Liver (tissue), 9 donors: ENCODE results near the gene ERBB4. TPM values are rescaled to one million over a fixed set of nuclear protein-coding genes. Genes with fewer than 3 reads are reported as not detected.

Experiments
- DNase-seq: peaks from one replicate; pipeline ENCODE4 v3.0.0-alpha.2; 2017; ENCODE audit warnings: low spot score
- H3K27ac ChIP-seq, 2 donors: one replicate each; pipeline ENCODE4 v1.7.0; 2013; ENCODE audit warnings: inconsistent platforms in 2 of 2, low read length in 2 of 2, control low read depth in 1 of 2, low read depth in 1 of 2, mild to moderate bottlenecking in 1 of 2
- H3K27me3 ChIP-seq, 4 donors: one replicate each; pipeline versions ENCODE4 v1.6.1 to v1.7.0; 2013; ENCODE audit warnings: low read length in 3 of 4, inconsistent platforms in 1 of 4, mild to moderate bottlenecking in 1 of 4, moderate library complexity in 1 of 4; ENCODE audit not compliant: control insufficient read depth in 4 of 4, insufficient read depth in 4 of 4
- H3K36me3 ChIP-seq, 4 donors: one replicate each; pipeline versions ENCODE4 v1.6.1 to v1.7.0; 2013; ENCODE audit warnings: low read length in 3 of 4, mild to moderate bottlenecking in 3 of 4, low read depth in 1 of 4, moderate library complexity in 1 of 4; ENCODE audit not compliant: control insufficient read depth in 4 of 4, insufficient read depth in 3 of 4
- H3K4me1 ChIP-seq, 4 donors: one replicate each; pipeline versions ENCODE4 v1.6.1 to v1.7.0; 2013; ENCODE audit warnings: low read length in 3 of 4, mild to moderate bottlenecking in 3 of 4, moderate library complexity in 1 of 4; ENCODE audit not compliant: control insufficient read depth in 4 of 4, insufficient read depth in 4 of 4
- H3K4me3 ChIP-seq, 3 donors: one replicate each; pipeline versions ENCODE4 v1.6.1 to v1.7.0; 2013; ENCODE audit warnings: low read length in 3 of 3, control low read depth in 1 of 3, low read depth in 1 of 3, mild to moderate bottlenecking in 1 of 3
- H3K9ac ChIP-seq, 2 donors: one replicate each; pipeline ENCODE4 v1.7.0; 2013; ENCODE audit warnings: low read length in 2 of 2, mild to moderate bottlenecking in 2 of 2, moderate library complexity in 2 of 2, control low read depth in 1 of 2, low read depth in 1 of 2
- H3K9me3 ChIP-seq, 4 donors: one replicate each; pipeline versions ENCODE4 v1.6.1 to v1.7.0; 2013; ENCODE audit warnings: low read length in 3 of 4; ENCODE audit not compliant: control insufficient read depth in 4 of 4
- ATF3 ChIP-seq: IDR thresholded peaks from 2 replicates; pipeline ENCODE4 v1.6.1; 2016; ENCODE audit warnings: antibody characterized with exemption
- CTCF ChIP-seq: fragments of 150-350 bp; IDR thresholded peaks from 2 replicates; pipeline ENCODE4 v1.5.1; 2017; ENCODE audit warnings: improper control_type of control experiment, low read depth, low read length; ENCODE audit not compliant: missing input control
- EGR1 ChIP-seq, 2 donors: IDR thresholded peaks; 2 replicates each; pipeline ENCODE4 v1.6.1; 2016 to 2018; ENCODE audit warnings: antibody characterized with exemption in 2 of 2, low read depth in 2 of 2
- FOXA1 ChIP-seq: IDR thresholded peaks from 2 replicates; pipeline ENCODE4 v1.6.1; 2016; ENCODE audit warnings: antibody characterized with exemption
- GABPA ChIP-seq, 2 donors: IDR thresholded peaks in 1 of 2; conservative IDR thresholded peaks in 1 of 2; 2 replicates each; pipeline ENCODE4 v1.6.1; 2016; ENCODE audit warnings: antibody characterized with exemption in 2 of 2, mild to moderate bottlenecking in 1 of 2, moderate library complexity in 1 of 2
- HNF4G ChIP-seq: IDR thresholded peaks from 2 replicates; pipeline ENCODE4 v1.6.1; 2016; ENCODE audit warnings: antibody characterized with exemption
- JUND ChIP-seq, 2 donors: IDR thresholded peaks; 2 replicates each; pipeline ENCODE4 v1.6.1; 2016; ENCODE audit warnings: antibody characterized with exemption in 2 of 2
- NR2F2 ChIP-seq: IDR thresholded peaks from 2 replicates; pipeline ENCODE4 v1.6.1; 2016; ENCODE audit warnings: antibody characterized with exemption
- RAD21 ChIP-seq, 2 donors: IDR thresholded peaks; 2 replicates each; pipeline ENCODE4 v1.6.1; 2016; ENCODE audit warnings: antibody characterized with exemption in 2 of 2, mild to moderate bottlenecking in 2 of 2
- RXRA ChIP-seq, 2 donors: IDR thresholded peaks; 2 replicates each; pipeline ENCODE4 v1.6.1; 2017 to 2018; ENCODE audit warnings: antibody characterized with exemption in 2 of 2, mild to moderate bottlenecking in 1 of 2
- SP1 ChIP-seq: IDR thresholded peaks from 2 replicates; pipeline ENCODE4 v1.6.1; 2018; ENCODE audit warnings: antibody characterized with exemption, mild to moderate bottlenecking
- TAF1 ChIP-seq: conservative IDR thresholded peaks from 2 replicates; pipeline ENCODE4 v1.6.1; 2016; ENCODE audit warnings: antibody characterized with exemption, mild to moderate bottlenecking
- YY1 ChIP-seq: IDR thresholded peaks from 2 replicates; pipeline ENCODE4 v1.6.1; 2016; ENCODE audit warnings: antibody characterized with exemption, mild to moderate bottlenecking
- WGBS: extraction: QIAGEN DNeasy Blood & Tissue Kit; methylation state at CpG from one replicate; pipeline ENCODE4 v1.1.7; 2013; 5-methylcytosine and 5-hydroxymethylcytosine counted together
- polyA plus RNA-seq, 2 donors: library from polyadenylated mRNA; stranded (reverse) in 1 of 2; unstranded in 1 of 2; fragments of 200-250 nt in 1 of 2; fragments of >200 nt in 1 of 2; fragmentation: Nextera tagmentation in 1 of 2; extraction: Ambion mirVana in 1 of 2; gene quantifications; one replicate each; pipeline versions ENCODE4 v1.2.1 to v1.2.3, GENCODE V29; 2013 to 2015
- total RNA-seq, 2 donors: library from RNA; depleted of rRNA; stranded (reverse); fragments of >200 nt; gene quantifications; one replicate each; pipeline ENCODE4 v1.2.3, GENCODE V29; 2014
- TF ChIP-seq, protein P1 (sequence below): IDR thresholded peaks from 2 replicates; pipeline ENCODE4 v1.6.1; 2016; ENCODE audit warnings: antibody characterized with exemption, mild to moderate bottlenecking
- TF ChIP-seq, protein P2 (sequence below): IDR thresholded peaks from 2 replicates; pipeline ENCODE4 v1.6.1; 2016; ENCODE audit warnings: antibody characterized with exemption
- TF ChIP-seq, protein P3 (sequence below): IDR thresholded peaks from 2 replicates; pipeline ENCODE4 v1.6.1; 2016; ENCODE audit warnings: antibody characterized with exemption
- donor health status: healthy.
- donor health status: healthy.
- donor health status: healthy.
- donor health status: healthy.
- donor health status: healthy.

ERBB4 gene
- total and polyA plus RNA-seq, 4 donors, result 0.03 to 0.42 TPM; not detected in 2

DNA sequence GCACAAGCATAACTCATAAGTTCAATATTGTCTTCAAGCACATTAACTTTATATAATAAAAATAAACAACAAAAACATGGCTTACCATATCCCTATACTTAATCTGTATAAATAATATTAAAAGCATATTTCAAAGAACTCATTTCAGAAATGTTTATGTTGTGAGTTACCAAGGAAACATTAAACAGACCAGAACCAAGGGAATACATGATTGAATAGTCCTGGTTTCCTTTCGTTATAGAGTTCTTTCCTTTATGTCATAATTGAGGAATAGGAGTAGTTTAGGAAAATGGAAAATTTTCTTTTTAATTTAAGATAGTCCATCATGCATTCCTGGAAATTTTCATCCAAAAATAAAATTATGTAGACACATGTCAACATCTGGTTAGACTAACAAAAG is 343.0 kb downstream of the ERBB4 start:
- H3K36me3 ChIP-seq, result no peaks in the 10 kb centered on the region
- 76% methylated on average over 1 of the region's 1 CpG for WGBS
- H3K9me3 ChIP-seq, result no peaks in the 10 kb centered on the region
- no peak for TF ChIP-seq FOXA1
- no peak for TF ChIP-seq CTCF
- no peak for TF ChIP-seq YY1
- TF ChIP-seq RXRA (IDR thresholded peaks at IDR 0.05), result no peak
- H3K9ac ChIP-seq, result no peak overlapping the region
- no peak overlapping the region for H3K4me3 ChIP-seq
- H3K27ac ChIP-seq, result no peak overlapping the region
- no peak for DNase-seq
- no peaks in the 10 kb centered on the region for H3K27me3 ChIP-seq
- no peaks in the 10 kb centered on the region for H3K4me1 ChIP-seq

DNA sequence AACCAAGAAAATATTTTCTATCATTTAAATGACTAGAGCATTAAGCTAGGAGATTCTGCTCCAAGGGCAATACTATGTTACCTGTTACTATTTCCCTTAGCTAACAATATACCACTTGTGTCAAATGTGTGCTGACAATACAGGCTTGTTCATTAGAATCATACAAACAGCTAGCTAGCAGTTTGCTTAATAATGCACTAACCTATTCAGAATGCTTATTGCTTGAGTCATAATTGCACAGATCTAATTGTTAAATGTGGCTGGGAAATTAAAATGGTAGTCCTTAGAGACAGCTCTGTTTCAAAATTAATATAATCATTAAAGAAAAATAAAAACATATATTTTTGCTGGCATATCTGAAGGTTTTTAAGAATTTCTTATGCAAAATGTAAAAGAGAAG is 344.2 kb downstream of the ERBB4 start:
- Histone ChIP-seq H3K27me3 (no peaks in the 10 kb centered on the region), H3K27ac (no peak overlapping the region), H3K36me3 (no peaks in the 10 kb centered on the region), H3K4me1 (no peaks in the 10 kb centered on the region), H3K9ac (no peak overlapping the region), H3K4me3 (no peak overlapping the region), H3K9me3 (no peaks in the 10 kb centered on the region)
- TF ChIP-seq TAF1, result no peak
- TF ChIP-seq, protein P1, sequence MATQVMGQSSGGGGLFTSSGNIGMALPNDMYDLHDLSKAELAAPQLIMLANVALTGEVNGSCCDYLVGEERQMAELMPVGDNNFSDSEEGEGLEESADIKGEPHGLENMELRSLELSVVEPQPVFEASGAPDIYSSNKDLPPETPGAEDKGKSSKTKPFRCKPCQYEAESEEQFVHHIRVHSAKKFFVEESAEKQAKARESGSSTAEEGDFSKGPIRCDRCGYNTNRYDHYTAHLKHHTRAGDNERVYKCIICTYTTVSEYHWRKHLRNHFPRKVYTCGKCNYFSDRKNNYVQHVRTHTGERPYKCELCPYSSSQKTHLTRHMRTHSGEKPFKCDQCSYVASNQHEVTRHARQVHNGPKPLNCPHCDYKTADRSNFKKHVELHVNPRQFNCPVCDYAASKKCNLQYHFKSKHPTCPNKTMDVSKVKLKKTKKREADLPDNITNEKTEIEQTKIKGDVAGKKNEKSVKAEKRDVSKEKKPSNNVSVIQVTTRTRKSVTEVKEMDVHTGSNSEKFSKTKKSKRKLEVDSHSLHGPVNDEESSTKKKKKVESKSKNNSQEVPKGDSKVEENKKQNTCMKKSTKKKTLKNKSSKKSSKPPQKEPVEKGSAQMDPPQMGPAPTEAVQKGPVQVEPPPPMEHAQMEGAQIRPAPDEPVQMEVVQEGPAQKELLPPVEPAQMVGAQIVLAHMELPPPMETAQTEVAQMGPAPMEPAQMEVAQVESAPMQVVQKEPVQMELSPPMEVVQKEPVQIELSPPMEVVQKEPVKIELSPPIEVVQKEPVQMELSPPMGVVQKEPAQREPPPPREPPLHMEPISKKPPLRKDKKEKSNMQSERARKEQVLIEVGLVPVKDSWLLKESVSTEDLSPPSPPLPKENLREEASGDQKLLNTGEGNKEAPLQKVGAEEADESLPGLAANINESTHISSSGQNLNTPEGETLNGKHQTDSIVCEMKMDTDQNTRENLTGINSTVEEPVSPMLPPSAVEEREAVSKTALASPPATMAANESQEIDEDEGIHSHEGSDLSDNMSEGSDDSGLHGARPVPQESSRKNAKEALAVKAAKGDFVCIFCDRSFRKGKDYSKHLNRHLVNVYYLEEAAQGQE, result no peak
- TF ChIP-seq RAD21 (IDR thresholded peaks at IDR 0.05), result no peak
- TF ChIP-seq EGR1 (IDR thresholded peaks at IDR 0.05; ENCODE audit: low read depth in 2 of 2), result no peak
- TF ChIP-seq HNF4G, result no peak
- TF ChIP-seq, protein P2, sequence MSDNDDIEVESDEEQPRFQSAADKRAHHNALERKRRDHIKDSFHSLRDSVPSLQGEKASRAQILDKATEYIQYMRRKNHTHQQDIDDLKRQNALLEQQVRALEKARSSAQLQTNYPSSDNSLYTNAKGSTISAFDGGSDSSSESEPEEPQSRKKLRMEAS, result no peak
- TF ChIP-seq GABPA (IDR thresholded peaks at IDR 0.05 in 1 of 2, conservative IDR thresholded peaks at IDR 0.05 in 1 of 2), result no peak
- TF ChIP-seq YY1, result no peak
- no peak for TF ChIP-seq JUND (IDR thresholded peaks at IDR 0.05)
- TF ChIP-seq SP1, result no peak
- TF ChIP-seq NR2F2, result no peak
- TF ChIP-seq CTCF, result no peak
- TF ChIP-seq, protein P3, sequence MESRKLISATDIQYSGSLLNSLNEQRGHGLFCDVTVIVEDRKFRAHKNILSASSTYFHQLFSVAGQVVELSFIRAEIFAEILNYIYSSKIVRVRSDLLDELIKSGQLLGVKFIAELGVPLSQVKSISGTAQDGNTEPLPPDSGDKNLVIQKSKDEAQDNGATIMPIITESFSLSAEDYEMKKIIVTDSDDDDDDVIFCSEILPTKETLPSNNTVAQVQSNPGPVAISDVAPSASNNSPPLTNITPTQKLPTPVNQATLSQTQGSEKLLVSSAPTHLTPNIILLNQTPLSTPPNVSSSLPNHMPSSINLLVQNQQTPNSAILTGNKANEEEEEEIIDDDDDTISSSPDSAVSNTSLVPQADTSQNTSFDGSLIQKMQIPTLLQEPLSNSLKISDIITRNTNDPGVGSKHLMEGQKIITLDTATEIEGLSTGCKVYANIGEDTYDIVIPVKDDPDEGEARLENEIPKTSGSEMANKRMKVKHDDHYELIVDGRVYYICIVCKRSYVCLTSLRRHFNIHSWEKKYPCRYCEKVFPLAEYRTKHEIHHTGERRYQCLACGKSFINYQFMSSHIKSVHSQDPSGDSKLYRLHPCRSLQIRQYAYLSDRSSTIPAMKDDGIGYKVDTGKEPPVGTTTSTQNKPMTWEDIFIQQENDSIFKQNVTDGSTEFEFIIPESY, result no peak
- TF ChIP-seq ATF3, result no peak
- no peak for DNase-seq
